ENCODE data around the gene ZNF431. TPM values are rescaled to one million over a fixed set of nuclear protein-coding genes. Genes with fewer than 3 reads are reported as not detected.
A peak's percentile ranks its signal among the peaks of the same experiment; 100 is the strongest.

The ZNF431 gene
- total and polyA plus RNA-seq, 9 of the 15 experiments (the other 6 are each of a cell fraction or from before 2014, with no cell fraction given): 3.3 to 24.8 (median 13.5) TPM

GRCh38 chr19:21134934-21135366, 6.9 kb upstream of the ZNF431 start (continued):
- TF ChIP-seq REST (IDR thresholded peaks at IDR 0.05; ENCODE audit: borderline replicate concordance): no peak
- TF ChIP-seq REST (CRISPR knock-in tag; IDR thresholded peaks at IDR 0.05; ENCODE audit: low read depth): no peak
- no peak for TF ChIP-seq ZNF311 (CRISPR knock-in tag; IDR thresholded peaks at IDR 0.05)
- no peak for TF ChIP-seq SAFB (IDR thresholded peaks at IDR 0.05; ENCODE audit: borderline replicate concordance, low read depth, low read length)
- peak; percentile 35; the same call in 1 of the 2 replicates for TF ChIP-seq TCF3 (CRISPR knock-in tag; IDR thresholded peaks at IDR 0.05)
- peak; percentile 86 for TF ChIP-seq ZNF592 (IDR thresholded peaks at IDR 0.05)
- TF ChIP-seq MYBL2 (IDR thresholded peaks at IDR 0.05; ENCODE audit: low read depth): no peak
- TF ChIP-seq MYBL2 (CRISPR knock-in tag; IDR thresholded peaks at IDR 0.05; ENCODE audit: borderline replicate concordance): no peak
- no peak for TF ChIP-seq ZKSCAN3 (CRISPR knock-in tag; IDR thresholded peaks at IDR 0.05)
- TF ChIP-seq ARID3B (CRISPR knock-in tag; IDR thresholded peaks at IDR 0.05; ENCODE audit: borderline replicate concordance): no peak
- TF ChIP-seq ZBTB5 (IDR thresholded peaks at IDR 0.05): no peak
- TF ChIP-seq SRF (CRISPR knock-in tag; IDR thresholded peaks at IDR 0.05): no peak
- TF ChIP-seq HDAC6 (IDR thresholded peaks at IDR 0.05; ENCODE audit: low read depth, low read length): no peak
